GM21367 (cell line): ENCODE measurements around the gene GLYAT.

Experiments used
- ATAC-seq: cut with Tn5 transposase; IDR thresholded peaks from one replicate; pipeline ENCODE4 v1.9.1; 2021; ENCODE audit not compliant: unreplicated experiment

The GLYAT gene

GRCh38 chr11:58731819-58732218 lies at the start of gene GLYAT:
Gene GLYAT, minus strand, starts transcription at chr11:58731943. Its CDS starts 7,447 bp downstream, at chr11:58724496.
- no peak for ATAC-seq

GRCh38 chr11:58781345-58781744 lies 49.6 kb upstream of the GLYAT start:
- no peak for ATAC-seq

GRCh38 chr11:58780578-58780977 lies 48.8 kb upstream of the GLYAT start:
- ATAC-seq: no peak

GRCh38 chr11:58776891-58777710 lies 45.4 kb upstream of the GLYAT start:
- no peak for ATAC-seq

GRCh38 chr11:58775066-58775708 lies 43.4 kb upstream of the GLYAT start:
- ATAC-seq: no peak

- no peak for ATAC-seq
Observed at GRCh38 chr11:58774164-58774593, 42.4 kb upstream of the GLYAT start.

- no peak for ATAC-seq
Observed at GRCh38 chr11:58773337-58773736, 41.6 kb upstream of the GLYAT start.

- no peak for ATAC-seq
Observed at GRCh38 chr11:58772329-58773285, 40.9 kb upstream of the GLYAT start.

- no peak for ATAC-seq
Observed at GRCh38 chr11:58771458-58771855, 39.7 kb upstream of the GLYAT start.

GRCh38 chr11:58770627-58771457 lies 39.1 kb upstream of the GLYAT start:
- ATAC-seq: no peak

- ATAC-seq: no peak
Observed at GRCh38 chr11:58770166-58770565, 38.4 kb upstream of the GLYAT start.

GRCh38 chr11:58769308-58769707 lies 37.6 kb upstream of the GLYAT start:
- ATAC-seq: no peak

- ATAC-seq: no peak
Observed at GRCh38 chr11:58768137-58768536, 36.4 kb upstream of the GLYAT start.

- no peak for ATAC-seq
Observed at GRCh38 chr11:58765078-58765477, 33.3 kb upstream of the GLYAT start.

GRCh38 chr11:58763120-58763490 lies 31.4 kb upstream of the GLYAT start:
- no peak for ATAC-seq

- no peak for ATAC-seq
Observed at GRCh38 chr11:58762284-58763119, 30.8 kb upstream of the GLYAT start.

- no peak for ATAC-seq
Observed at GRCh38 chr11:58757439-58757838, 25.7 kb upstream of the GLYAT start.

GRCh38 chr11:58745705-58746364 lies 14.1 kb upstream of the GLYAT start:
- no peak for ATAC-seq
